ENCODE data around the gene CLMP. TPM values are rescaled to one million over a fixed set of nuclear protein-coding genes. Genes with fewer than 3 reads are reported as not detected.

Gene CLMP
- total RNA-seq, 4 donors from 2014 or later: 169 to 215 (median 197) TPM

- intact Hi-C loops (cut with DNase I): loop anchor here (5.0 kb wide), 1 partner anchor 47 kb away; no protein-coding TSS in a partner anchor
- no peak for DNase-seq (ENCODE audit: extremely low spot score)
- H3K27me3 ChIP-seq: no peaks in the 10 kb centered on the region
- no peak overlapping the region for H3K4me3 ChIP-seq
- no peaks in the 10 kb centered on the region for H3K9me3 ChIP-seq
- no peak for TF ChIP-seq POLR2A (IDR thresholded peaks at IDR 0.05; ENCODE audit: low read depth)
- TF ChIP-seq CTCF (IDR thresholded peaks at IDR 0.05): no peak
- TF ChIP-seq POLR2AphosphoS5 (IDR thresholded peaks at IDR 0.05): no peak
- TF ChIP-seq EP300 (IDR thresholded peaks at IDR 0.05): no peak
- WGBS: 66% methylated on average over 3 of the region's 3 CpGs
- H3K36me3 ChIP-seq: no peaks in the 10 kb centered on the region
- H3K4me1 ChIP-seq: peaks cover 0 to 51% (median 48%) of the 10 kb centered on the region in 4 donors
- H3K27ac ChIP-seq (replicated peaks in 1 of 4): peak overlapping the region in 3 of 4 donors; percentile 65 to 74 (median 70)
Measured at GRCh38 chr11:123233975-123234334, 38.9 kb upstream of the CLMP start.

GRCh38 chr11:123233280-123233974 lies 38.4 kb upstream of the CLMP start:
- 78% methylated on average over 6 of the region's 6 CpGs for WGBS

GRCh38 chr11:123231777-123232176 lies 36.7 kb upstream of the CLMP start:
- no peaks in the 10 kb centered on the region for H3K27me3 ChIP-seq
- no peaks in the 10 kb centered on the region for H3K9me3 ChIP-seq
- peaks cover 0 to 63% (median 61%) of the 10 kb centered on the region in 4 donors for H3K4me1 ChIP-seq
- H3K27ac ChIP-seq (replicated peaks in 1 of 4): peak overlapping the region; percentile 61 to 74 (median 68)
- no peak for DNase-seq (ENCODE audit: extremely low spot score)
- intact Hi-C loops (cut with DNase I): loop anchor here (5.0 kb wide), 1 partner anchor 44 kb away; no protein-coding TSS in a partner anchor
- TF ChIP-seq CTCF (IDR thresholded peaks at IDR 0.05): no peak
- TF ChIP-seq POLR2AphosphoS5 (IDR thresholded peaks at IDR 0.05): peak in 1 of 2 donors; percentile 54
- H3K4me3 ChIP-seq: no peak overlapping the region
- H3K36me3 ChIP-seq: no peaks in the 10 kb centered on the region
- WGBS: 51% methylated on average over 3 of the region's 3 CpGs

More at GRCh38 chr11:123233280-123233974, 38.4 kb upstream of the CLMP start:
- Histone ChIP-seq H3K4me3 (no peak overlapping the region), H3K27me3 (no peaks in the 10 kb centered on the region), H3K36me3 (no peaks in the 10 kb centered on the region), H3K27ac (replicated peaks in 1 of 4) (peak overlapping the region; percentile 56 to 74 (median 68)), H3K9me3 (no peaks in the 10 kb centered on the region), H3K4me1 (peaks cover 0 to 56% (median 53%) of the 10 kb centered on the region in 4 donors)
- no peak for TF ChIP-seq EP300 (IDR thresholded peaks at IDR 0.05)
- TF ChIP-seq POLR2AphosphoS5 (IDR thresholded peaks at IDR 0.05): no peak
- no peak for TF ChIP-seq POLR2A (IDR thresholded peaks at IDR 0.05; ENCODE audit: low read depth)
- TF ChIP-seq CTCF (IDR thresholded peaks at IDR 0.05): no peak
- intact Hi-C loops (cut with DNase I): loop anchor here (5.0 kb wide), 1 partner anchor 46 kb away; no protein-coding TSS in a partner anchor
- DNase-seq (ENCODE audit: extremely low spot score): no peak

- TF ChIP-seq EP300 (IDR thresholded peaks at IDR 0.05): no peak
- peak in 1 of 2 donors; percentile 38 for TF ChIP-seq POLR2AphosphoS5 (IDR thresholded peaks at IDR 0.05)
- TF ChIP-seq POLR2A (IDR thresholded peaks at IDR 0.05; ENCODE audit: low read depth): no peak
- Histone ChIP-seq H3K36me3 (no peaks in the 10 kb centered on the region), H3K27ac (replicated peaks in 1 of 4) (peak overlapping the region; percentile 61 to 74 (median 68)), H3K9me3 (no peaks in the 10 kb centered on the region), H3K27me3 (no peaks in the 10 kb centered on the region), H3K4me1 (peaks cover 0 to 63% (median 61%) of the 10 kb centered on the region in 4 donors), H3K4me3 (no peak overlapping the region)
- 30% methylated on average over 6 of the region's 6 CpGs for WGBS
- intact Hi-C loops (cut with DNase I): loop anchor here (5.0 kb wide), 1 partner anchor 44 kb away; no protein-coding TSS in a partner anchor
- no peak for DNase-seq (ENCODE audit: extremely low spot score)
Measured at GRCh38 chr11:123231256-123231655, 36.2 kb upstream of the CLMP start.

GRCh38 chr11:123230346-123230745 lies 35.3 kb upstream of the CLMP start:
- Histone ChIP-seq H3K27me3 (no peaks in the 10 kb centered on the region), H3K36me3 (no peaks in the 10 kb centered on the region), H3K27ac (replicated peaks in 1 of 4) (peak overlapping the region in 1 of 4 donors; percentile 65), H3K9me3 (no peaks in the 10 kb centered on the region), H3K4me3 (no peak overlapping the region), H3K4me1 (peaks cover 0 to 56% (median 53%) of the 10 kb centered on the region in 4 donors)
- intact Hi-C loops (cut with DNase I): loop anchor here (5.0 kb wide), 1 partner anchor 43 kb away; no protein-coding TSS in a partner anchor
- TF ChIP-seq POLR2A (IDR thresholded peaks at IDR 0.05; ENCODE audit: low read depth) (no peak), CTCF (IDR thresholded peaks at IDR 0.05) (no peak), POLR2AphosphoS5 (IDR thresholded peaks at IDR 0.05) (no peak), EP300 (IDR thresholded peaks at IDR 0.05) (no peak)
- WGBS: 85% methylated on average over 3 of the region's 3 CpGs
- DNase-seq (ENCODE audit: extremely low spot score): no peak

Measured in esophagus muscularis mucosa (tissue), 4 donors.